Gastroesophageal sphincter (tissue), 4 donors: ENCODE results near the gene TSHZ3. TPM values are rescaled to one million over a fixed set of nuclear protein-coding genes. Genes with fewer than 3 reads are reported as not detected.

Experiments used
- ATAC-seq: fragments of 150-250 bp; one replicate; pipeline ENCODE4 v1.9.1; 2016; ENCODE audit warnings: mild to moderate bottlenecking, moderate library complexity
- H3K27ac ChIP-seq, 4 donors: fragments of 200-600 bp; sonication (generic) in 3 of 4; 1 replicate in 3 of 4; 2 replicates in 1 of 4; pipeline ENCODE4 v1.5.1; 2016 to 2019
- H3K27me3 ChIP-seq: fragments of 200-600 bp; sonication (generic); one replicate; pipeline ENCODE4 v1.5.1; 2019
- H3K36me3 ChIP-seq, 2 donors: fragments of 200-600 bp; sonication (generic); one replicate each; pipeline ENCODE4 v1.5.1; 2019; ENCODE audit warnings: control low read depth in 1 of 2
- H3K4me1 ChIP-seq, 3 donors: fragments of 200-600 bp; sonication (generic); 1 replicate in 2 of 3; 2 replicates in 1 of 3; pipeline ENCODE4 v1.5.1; 2016 to 2019; ENCODE audit warnings: control low read depth in 2 of 3
- H3K4me3 ChIP-seq, 2 donors: fragments of 200-600 bp; sonication (generic); one replicate each; pipeline ENCODE4 v1.5.1; 2019; ENCODE audit warnings: mild to moderate bottlenecking in 1 of 2, moderate library complexity in 1 of 2
- H3K9me3 ChIP-seq, 3 donors: fragments of 200-600 bp; sonication (generic); one replicate each; pipeline ENCODE4 v1.5.1; 2017 to 2019; ENCODE audit warnings: control low read depth in 2 of 3
- CTCF ChIP-seq, 4 experiments: fragments of 200-600 bp in 2 of 4; fragments of 450-650 bp in 2 of 4; sonication (generic) in 1 of 4; IDR thresholded peaks; one replicate each; pipeline ENCODE4 v1.5.1; 2017 to 2019; ENCODE audit warnings: antibody characterized with exemption in 4 of 4, mild to moderate bottlenecking in 2 of 4, moderate library complexity in 2 of 4
- EP300 ChIP-seq: sonication (generic); formaldehyde crosslinking; IDR thresholded peaks from one replicate; pipeline ENCODE4 v1.6.1; 2017; ENCODE audit warnings: antibody characterized with exemption, mild to moderate bottlenecking
- POLR2A ChIP-seq, 2 donors: fragments of 450-650 bp; IDR thresholded peaks; one replicate each; pipeline ENCODE4 v1.6.1; 2017; ENCODE audit warnings: antibody characterized with exemption in 2 of 2, mild to moderate bottlenecking in 2 of 2, moderate library complexity in 1 of 2
- POLR2AphosphoS5 ChIP-seq: sonication (generic); formaldehyde crosslinking; IDR thresholded peaks from one replicate; pipeline ENCODE4 v1.6.1; 2017; ENCODE audit warnings: antibody characterized with exemption
- WGBS, 2 donors: methylation state at CpG; one replicate each; pipeline ENCODE4 v1.1.5; 2018; ENCODE audit warnings: low coverage in 1 of 2; 5-methylcytosine and 5-hydroxymethylcytosine counted together
- total RNA-seq, 4 donors: library from RNA; depleted of rRNA; stranded (reverse); fragments of >200 nt; gene quantifications; one replicate each; pipeline ENCODE4 v1.1.0, GENCODE V29; 2016

TSHZ3 gene
- total RNA-seq, 4 donors from 2014 or later = 15.6 to 40.2 (median 31.1) TPM

DNA sequence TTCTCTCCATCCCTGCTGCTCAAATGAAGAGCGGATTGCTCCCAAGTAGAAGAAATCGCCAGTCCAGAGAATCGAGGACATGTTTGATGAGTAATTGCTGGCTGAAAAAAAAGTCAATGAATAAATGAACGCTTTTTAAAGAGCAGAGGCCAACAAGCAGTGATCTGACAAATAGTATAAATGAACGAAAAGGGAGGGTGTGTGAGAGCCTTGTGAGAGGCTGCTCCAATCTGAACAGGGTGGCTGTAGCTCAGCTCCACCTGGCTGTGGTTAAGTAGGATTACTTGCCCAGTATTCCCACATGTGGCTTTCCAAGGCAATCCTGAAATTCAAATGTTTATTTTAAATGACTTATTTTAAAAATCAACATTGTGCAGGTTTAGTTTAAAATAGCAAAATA lies 117.1 kb downstream of the TSHZ3 start:
- TF ChIP-seq POLR2A (IDR thresholded peaks at IDR 0.05) (no peak), CTCF (IDR thresholded peaks at IDR 0.05) (no peak), POLR2AphosphoS5 (no peak), EP300 (no peak)
- no peaks in the 10 kb centered on the region for H3K9me3 ChIP-seq
- no peak overlapping the region for H3K4me3 ChIP-seq
- no peaks in the 10 kb centered on the region for H3K27me3 ChIP-seq
- H3K27ac ChIP-seq = no peak overlapping the region
- no peaks in the 10 kb centered on the region for H3K36me3 ChIP-seq
- no peak for ATAC-seq
- 58 to 59% methylated on average over 2 to 5 of the region's 5 CpGs for WGBS, 2 donors
- H3K4me1 ChIP-seq = no peaks in the 10 kb centered on the region

DNA sequence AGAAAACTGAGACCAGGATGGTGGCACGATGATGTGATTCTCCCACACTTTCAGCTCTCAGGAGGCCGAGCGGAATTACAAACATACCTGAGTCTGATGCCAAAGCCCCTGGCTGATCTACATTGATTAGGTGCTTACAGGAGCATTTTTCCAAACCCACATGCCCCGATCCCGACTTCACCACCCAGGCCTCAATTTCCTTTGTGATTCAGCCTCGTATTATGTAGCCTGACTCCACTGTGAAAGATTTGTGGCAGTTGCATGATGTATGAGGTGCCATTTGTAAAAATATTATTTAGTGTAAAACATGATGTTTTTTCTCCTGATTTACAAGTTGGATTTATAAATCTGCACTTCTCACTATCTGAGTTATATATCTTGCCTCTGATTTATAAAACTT lies 118.0 kb downstream of the TSHZ3 start:
- H3K9me3 ChIP-seq = no peaks in the 10 kb centered on the region
- H3K36me3 ChIP-seq = no peaks in the 10 kb centered on the region
- no peak overlapping the region for H3K4me3 ChIP-seq
- no peaks in the 10 kb centered on the region for H3K4me1 ChIP-seq
- TF ChIP-seq POLR2A (IDR thresholded peaks at IDR 0.05) (no peak), EP300 (no peak), POLR2AphosphoS5 (no peak), CTCF (IDR thresholded peaks at IDR 0.05) (no peak)
- H3K27ac ChIP-seq = no peak overlapping the region
- no peaks in the 10 kb centered on the region for H3K27me3 ChIP-seq
- WGBS, 2 donors = 90 to 100% methylated on average over 2 to 6 of the region's 6 CpGs
- ATAC-seq = no peak

DNA sequence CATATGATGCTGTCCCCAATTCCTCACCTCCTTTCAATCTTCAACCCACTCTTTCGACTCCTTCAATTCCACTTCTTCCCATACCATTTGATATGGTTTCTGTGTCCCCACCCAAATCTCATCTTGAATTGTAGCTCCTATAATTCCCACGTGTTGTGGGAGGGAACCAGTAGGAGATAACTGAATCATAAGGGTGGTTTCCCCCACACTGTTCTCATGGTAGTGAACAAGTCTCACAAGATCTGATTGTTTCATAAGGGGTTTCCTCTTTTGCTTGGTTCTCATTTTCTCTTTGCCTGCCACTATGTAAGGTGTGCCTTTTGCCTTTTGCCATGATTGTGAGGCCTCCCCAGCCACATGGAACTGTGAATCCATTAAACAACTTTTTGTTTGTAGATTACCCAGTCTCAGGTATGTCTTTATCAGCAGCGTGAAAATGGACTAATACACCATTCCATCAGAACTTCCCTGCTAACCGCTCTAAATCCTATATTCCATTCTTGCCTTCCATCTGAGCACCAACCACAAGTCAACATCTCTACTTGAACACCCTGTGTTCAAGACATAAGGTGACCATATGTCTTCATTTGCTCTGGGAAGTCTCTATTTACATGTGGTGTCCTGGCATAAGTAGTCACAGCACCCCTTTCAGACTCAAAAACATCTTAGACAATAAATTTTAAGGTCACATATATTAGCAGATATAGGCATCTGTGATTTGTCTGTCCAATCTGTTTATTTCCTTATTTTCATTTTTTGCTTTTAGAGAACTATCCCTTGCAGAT lies 122.9 kb downstream of the TSHZ3 start:
- Histone ChIP-seq H3K4me3 (no peak overlapping the region), H3K27ac (no peak overlapping the region), H3K36me3 (no peaks in the 10 kb centered on the region), H3K4me1 (no peaks in the 10 kb centered on the region), H3K9me3 (no peaks in the 10 kb centered on the region), H3K27me3 (no peaks in the 10 kb centered on the region)
- WGBS, 2 donors = 95 to 100% methylated on average over 4 of the region's 4 CpGs
- ATAC-seq = no peak
- TF ChIP-seq POLR2AphosphoS5 (no peak), POLR2A (IDR thresholded peaks at IDR 0.05) (no peak), EP300 (no peak), CTCF (IDR thresholded peaks at IDR 0.05) (no peak)
